Raji (cell line): ENCODE measurements around the gene GAL3ST2.

Source experiments
- POLR2A ChIP-seq: IDR thresholded peaks from 2 replicates; pipeline ENCODE4 v1.6.1; 2011; ENCODE audit warnings: low read depth, low read length, control low read depth; ENCODE audit not compliant: insufficient read depth

Gene GAL3ST2

DNA sequence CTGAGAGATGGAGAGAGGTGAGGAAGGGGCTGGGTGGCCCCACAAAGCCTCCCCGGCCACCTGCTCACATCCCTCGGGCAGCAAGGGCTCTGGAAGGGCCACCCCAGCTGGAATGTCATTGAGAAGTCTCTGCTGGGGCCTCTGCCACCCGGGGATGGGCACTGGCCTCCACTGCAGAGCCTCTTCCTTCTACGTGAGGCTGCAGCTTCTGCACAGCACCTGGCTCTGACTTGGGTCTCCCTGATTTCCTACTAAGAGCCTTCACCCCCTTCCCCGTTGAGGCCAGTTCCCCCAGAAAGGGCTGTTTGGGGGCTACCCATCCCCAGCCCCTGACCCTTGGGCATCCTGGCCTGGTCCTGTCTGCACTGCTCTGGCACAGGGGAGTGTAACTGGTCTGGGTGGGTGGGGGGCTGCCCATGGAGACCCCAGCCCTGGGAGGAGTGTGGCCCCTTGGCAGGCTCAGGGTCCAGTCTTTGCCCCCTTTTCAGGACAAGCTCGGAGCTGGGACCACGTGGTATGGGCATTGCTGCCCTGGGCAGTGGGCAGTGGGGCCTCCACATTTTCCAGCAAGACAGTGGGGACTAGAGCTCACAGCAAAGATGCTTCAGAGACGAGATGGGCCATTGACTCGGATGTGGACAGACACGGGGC lies 76.5 kb downstream of the GAL3ST2 start:
- TF ChIP-seq POLR2A, result no peak
